Naive B cell (primary cell): ENCODE measurements around the gene APOM. TPM values are rescaled to one million over a fixed set of nuclear protein-coding genes. Genes with fewer than 3 reads are reported as not detected.

Experiments used
- ATAC-seq, 2 donors: fragments of 150-1000 bp; cut with Tn5 transposase; 2 replicates each; pipeline ENCODE4 v1.10.0; 2021; ENCODE audit warnings: low read depth in 2 of 2, mild to moderate bottlenecking in 2 of 2, moderate library complexity in 2 of 2
- DNase-seq: peaks from one replicate; pipeline ENCODE4 v3.0.0; 2022
- H3K27ac Mint-ChIP-seq, 6 donors: one replicate each; pipeline ENCODE4 v1.8.0; 2020 to 2022; ENCODE audit warnings: mild to moderate bottlenecking in 6 of 6, mixed read lengths in 6 of 6, moderate library complexity in 5 of 6, inconsistent platforms in 2 of 6
- H3K27me3 Mint-ChIP-seq, 3 donors: one replicate each; pipeline ENCODE4 v1.8.0; 2021 to 2022; ENCODE audit warnings: mixed read lengths in 3 of 3, mild to moderate bottlenecking in 1 of 3
- H3K36me3 Mint-ChIP-seq, 2 donors: one replicate each; pipeline ENCODE4 v1.8.0; 2020 to 2022; ENCODE audit warnings: mixed read lengths in 2 of 2, inconsistent platforms in 1 of 2, mild to moderate bottlenecking in 1 of 2
- H3K4me1 Mint-ChIP-seq, 3 donors: one replicate each; pipeline ENCODE4 v1.8.0; 2020 to 2022; ENCODE audit warnings: mixed read lengths in 3 of 3, inconsistent platforms in 1 of 3, mild to moderate bottlenecking in 1 of 3, moderate library complexity in 1 of 3
- H3K4me3 Mint-ChIP-seq, 8 donors: one replicate each; pipeline ENCODE4 v1.8.0; 2020 to 2022; ENCODE audit warnings: mild to moderate bottlenecking in 8 of 8, mixed read lengths in 8 of 8, moderate library complexity in 8 of 8, inconsistent platforms in 2 of 8
- H3K9me3 Mint-ChIP-seq, 7 donors: one replicate each; pipeline ENCODE4 v1.8.0; 2020 to 2022; ENCODE audit warnings: mixed read lengths in 7 of 7, mild to moderate bottlenecking in 5 of 7, inconsistent platforms in 2 of 7, moderate library complexity in 1 of 7
- polyA plus RNA-seq, 6 donors: library from polyadenylated mRNA; unstranded; fragments of 300-500 nt; fragmentation: Illumina TruSeq; gene quantifications; one replicate each; pipeline ENCODE4 v1.2.3, GENCODE V29; 2021; ENCODE audit warnings: low read depth in 6 of 6

The APOM gene
- polyA plus RNA-seq, result 10 to 100 TPM in 4 of 6 donors, 1 to 10 TPM in 2; 7.6 to 19.6 (median 13.7) TPM

DNA sequence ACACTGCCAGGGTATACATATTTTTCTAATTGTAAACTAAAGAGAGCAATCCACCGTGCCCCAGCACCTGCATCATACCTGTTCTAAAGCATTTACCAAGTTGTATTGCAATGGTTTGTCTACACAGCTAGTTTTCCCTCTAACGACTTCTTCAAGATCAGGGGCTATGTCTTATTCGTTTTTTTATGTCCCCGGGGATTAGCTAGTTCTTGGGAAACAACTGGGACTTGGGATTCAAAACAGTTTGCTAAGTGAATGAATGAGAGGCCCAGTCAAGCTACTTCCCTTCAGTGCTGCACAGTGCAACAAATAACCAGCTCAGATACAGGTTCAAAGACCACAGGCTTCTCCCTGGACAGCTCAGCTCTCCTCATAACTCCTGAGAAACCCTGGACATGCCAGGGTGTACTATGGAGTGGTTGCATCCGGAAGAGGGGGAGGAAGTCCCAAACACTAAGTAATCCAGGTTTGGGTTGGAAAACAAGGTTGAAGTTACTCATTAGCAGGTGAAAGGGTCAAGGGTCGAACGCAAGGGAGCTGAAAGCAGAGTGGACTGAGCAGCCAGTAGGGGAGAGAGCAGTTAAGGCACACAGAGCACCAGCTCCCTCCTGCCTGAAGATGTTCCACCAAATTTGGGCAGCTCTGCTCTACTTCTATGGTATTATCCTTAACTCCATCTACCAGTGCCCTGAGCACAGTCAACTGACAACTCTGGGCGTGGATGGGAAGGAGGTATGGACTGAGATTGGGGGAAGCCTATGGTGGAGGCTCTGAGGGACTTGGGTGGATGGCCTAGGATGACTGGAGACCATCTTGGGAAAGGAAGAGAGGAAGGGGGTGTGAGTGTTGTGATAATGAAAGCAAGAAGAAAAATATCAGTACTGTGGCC is at the start of gene APOM:
TSS of gene APOM (plus strand) at position 546 of the 889 bp plus-strand sequence. CDS start at position 619, 73 bp downstream.
- peaks cover 56 to 79% (median 74%) of the 10 kb centered on the region in 3 donors for H3K4me1 Mint-ChIP-seq
- H3K9me3 Mint-ChIP-seq, result no peaks in the 10 kb centered on the region
- peaks cover 0 to 11% of the 10 kb centered on the region in 2 donors for H3K36me3 Mint-ChIP-seq
- H3K27me3 Mint-ChIP-seq, result no peaks in the 10 kb centered on the region
- ATAC-seq (no peak), DNase-seq (no peak)
- H3K27ac Mint-ChIP-seq, result peak within 1 kb of the TSS in 4 of 6 donors; percentile 49 to 85 (median 70)
- peak within 1 kb of the TSS in 4 of 8 donors; percentile 17 to 96 (median 42) for H3K4me3 Mint-ChIP-seq

DNA sequence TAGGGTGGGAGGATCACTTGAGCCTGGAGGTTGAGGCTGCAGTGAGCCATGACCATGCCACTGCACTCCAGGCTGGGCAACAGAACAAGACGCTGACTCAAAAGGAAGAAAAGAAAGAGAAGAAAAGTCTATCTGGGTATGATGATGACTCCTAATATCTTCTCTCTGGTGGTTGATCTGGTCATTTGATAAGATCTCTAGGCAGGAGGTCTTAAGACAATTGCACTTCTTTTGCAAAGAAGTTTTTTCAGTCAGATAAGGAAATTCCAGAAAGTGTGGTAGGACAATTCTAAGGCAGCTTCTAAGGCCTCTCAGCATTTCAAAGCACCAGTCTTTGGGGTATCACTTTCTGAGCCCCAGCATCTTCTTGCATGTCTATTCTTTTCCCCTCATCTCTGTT is 48.4 kb upstream of the APOM start:
- Mint-ChIP-seq H3K27ac (no peak overlapping the region), H3K9me3 (no peaks in the 10 kb centered on the region), H3K4me1 (peaks cover 0 to 6% (median 3%) of the 10 kb centered on the region in 3 donors), H3K36me3 (no peaks in the 10 kb centered on the region), H3K27me3 (peaks cover 0 to 5% (median 0%) of the 10 kb centered on the region in 3 donors), H3K4me3 (no peak overlapping the region)
- DNase-seq (no peak), ATAC-seq (no peak)

GRCh38 chr6:31609519-31610406 is 45.9 kb upstream of the APOM start:
- H3K36me3 Mint-ChIP-seq, result no peaks in the 10 kb centered on the region
- H3K27ac Mint-ChIP-seq, result no peak overlapping the region
- H3K4me3 Mint-ChIP-seq, result no peak overlapping the region
- DNase-seq (no peak), ATAC-seq (no peak)
- no peaks in the 10 kb centered on the region for H3K27me3 Mint-ChIP-seq
- H3K9me3 Mint-ChIP-seq, result no peaks in the 10 kb centered on the region
- peaks cover 10 to 13% (median 11%) of the 10 kb centered on the region in 3 donors for H3K4me1 Mint-ChIP-seq

DNA sequence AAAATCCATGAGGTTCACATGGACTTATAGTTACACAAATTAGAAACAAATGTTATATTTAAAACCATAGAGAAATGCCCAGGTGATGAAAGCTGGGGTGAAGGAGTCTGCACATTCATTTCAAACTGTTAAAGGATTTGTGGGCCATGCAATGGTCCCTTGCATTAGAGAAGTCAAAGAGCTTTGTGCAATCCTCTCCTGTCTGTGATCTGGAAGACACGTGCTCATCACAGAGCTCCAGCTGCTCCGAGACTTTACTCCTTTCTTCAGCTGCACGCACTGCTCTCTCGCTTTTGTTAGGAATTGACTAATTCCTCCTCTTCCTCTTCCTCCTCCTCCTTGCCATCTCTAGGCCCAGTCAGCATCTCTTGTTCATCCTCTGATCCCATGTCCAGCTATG is 44.7 kb upstream of the APOM start:
- Mint-ChIP-seq H3K36me3 (no peaks in the 10 kb centered on the region), H3K27me3 (no peaks in the 10 kb centered on the region), H3K4me1 (peaks cover 22 to 25% (median 23%) of the 10 kb centered on the region in 3 donors), H3K27ac (peak overlapping the region in 1 of 6 donors; percentile 56), H3K9me3 (no peaks in the 10 kb centered on the region), H3K4me3 (no peak overlapping the region)
- no peak for ATAC-seq
- DNase-seq, result no peak

GRCh38 chr6:31614075-31614619 is 41.5 kb upstream of the APOM start:
- DNase-seq, result no peak
- peaks cover 29 to 34% (median 31%) of the 10 kb centered on the region in 3 donors for H3K4me1 Mint-ChIP-seq
- H3K4me3 Mint-ChIP-seq, result peak overlapping the region in 4 of 8 donors; percentile 56 to 88 (median 80)

DNA sequence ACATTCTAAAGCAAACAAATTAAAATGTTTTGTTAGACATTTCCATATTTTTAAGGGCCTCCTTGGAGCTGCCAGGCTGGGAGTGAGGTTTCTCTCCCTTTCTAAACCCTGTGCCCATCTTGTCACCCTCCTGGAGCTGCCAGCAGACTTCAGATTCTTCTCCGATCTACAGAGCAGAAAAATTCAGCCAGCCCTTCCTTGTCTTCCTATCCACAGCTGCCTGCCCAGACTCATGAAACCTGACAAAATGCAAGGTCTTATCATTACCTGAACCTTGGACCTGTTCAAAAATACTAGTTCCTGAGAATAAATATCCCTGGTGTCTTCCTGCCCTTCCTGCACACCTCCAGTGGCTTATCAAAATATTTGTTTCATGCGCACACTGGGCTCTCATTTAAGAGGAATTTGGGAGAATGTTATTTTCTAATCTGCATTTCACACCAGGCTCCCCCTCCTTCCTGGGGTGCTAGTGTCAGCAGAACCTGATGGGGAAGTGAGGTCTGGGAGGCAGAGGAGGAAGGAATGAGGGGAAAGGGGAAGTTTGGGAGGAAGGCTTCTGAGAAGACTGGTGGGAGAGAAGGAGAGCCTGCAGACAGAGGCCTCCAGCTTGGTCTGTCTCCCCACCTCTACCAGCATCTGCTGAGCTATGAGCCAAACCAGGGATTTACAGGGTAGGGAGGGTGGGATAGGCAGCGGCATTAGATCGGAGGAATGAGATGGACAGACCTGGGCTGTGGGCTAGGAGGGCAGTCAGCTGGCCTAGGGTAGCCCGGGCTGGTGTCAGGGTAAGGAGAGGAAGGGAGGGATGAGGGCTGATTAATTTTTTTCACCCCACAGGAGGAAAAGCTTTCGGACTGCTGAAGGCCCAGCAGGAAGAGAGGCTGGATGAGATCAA is 40.8 kb upstream of the APOM start, which contains the start of gene AIF1:
TSS of gene AIF1 (plus strand) at position 551 of the 895 bp plus-strand sequence. CDS start at position 647, 96 bp downstream.
- H3K27me3 Mint-ChIP-seq, result no peaks in the 10 kb centered on the region
- H3K4me3 Mint-ChIP-seq, result peak within 1 kb of the TSS; percentile 54 to 88 (median 68)
- no peaks in the 10 kb centered on the region for H3K36me3 Mint-ChIP-seq
- peaks cover 29 to 41% (median 31%) of the 10 kb centered on the region in 3 donors for H3K4me1 Mint-ChIP-seq
- peak within 1 kb of the TSS; percentile 60 to 92 (median 86) for H3K27ac Mint-ChIP-seq
- ATAC-seq (peak; percentile 24 to 38), DNase-seq (no peak)
- no peaks in the 10 kb centered on the region for H3K9me3 Mint-ChIP-seq

More at GRCh38 chr6:31614075-31614619, 41.5 kb upstream of the APOM start:
- Mint-ChIP-seq H3K36me3 (no peaks in the 10 kb centered on the region), H3K27ac (peak overlapping the region in 5 of 6 donors; percentile 40 to 92 (median 58)), H3K27me3 (no peaks in the 10 kb centered on the region), H3K9me3 (no peaks in the 10 kb centered on the region)
- peak; percentile 72 to 73 for ATAC-seq

DNA sequence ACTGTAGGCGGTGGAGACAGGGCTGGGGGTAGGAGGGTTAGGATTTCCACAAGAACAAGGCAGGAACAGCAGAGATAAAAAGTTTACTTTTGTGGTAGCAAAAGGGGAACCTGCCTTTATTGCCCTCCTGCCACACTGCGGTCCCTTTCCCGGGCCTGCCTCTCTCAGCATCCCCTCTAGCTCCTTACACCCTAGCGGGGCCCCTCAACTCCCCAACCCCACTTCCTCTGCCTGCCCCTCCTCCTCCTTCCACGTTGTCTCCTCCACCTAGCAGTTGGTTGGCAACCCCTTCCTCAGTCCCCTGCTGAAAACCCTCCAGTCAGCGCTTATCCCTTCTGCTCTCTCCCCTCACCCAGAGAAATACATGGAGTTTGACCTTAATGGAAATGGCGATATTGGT is 39.9 kb upstream of the APOM start:
- DNase-seq (peak; percentile 38), ATAC-seq (no peak)
- Mint-ChIP-seq H3K36me3 (no peaks in the 10 kb centered on the region), H3K9me3 (peaks cover 0 to 1% (median 0%) of the 10 kb centered on the region in 7 donors), H3K27ac (peak overlapping the region; percentile 60 to 81 (median 72)), H3K4me1 (peaks cover 29 to 44% (median 36%) of the 10 kb centered on the region in 3 donors), H3K27me3 (no peaks in the 10 kb centered on the region), H3K4me3 (peak overlapping the region in 6 of 8 donors; percentile 55 to 74 (median 56))

- H3K36me3 Mint-ChIP-seq, result no peaks in the 10 kb centered on the region
- no peaks in the 10 kb centered on the region for H3K27me3 Mint-ChIP-seq
- peak overlapping the region in 1 of 8 donors; percentile 63 for H3K4me3 Mint-ChIP-seq
- H3K9me3 Mint-ChIP-seq, result peaks cover 0 to 1% (median 0%) of the 10 kb centered on the region in 7 donors
- H3K27ac Mint-ChIP-seq, result no peak overlapping the region
- no peak for ATAC-seq
- DNase-seq, result no peak
- H3K4me1 Mint-ChIP-seq, result peaks cover 39 to 55% (median 43%) of the 10 kb centered on the region in 3 donors
Measured at GRCh38 chr6:31617010-31617409, 38.7 kb upstream of the APOM start.

- H3K4me1 Mint-ChIP-seq, result peaks cover 35 to 52% (median 37%) of the 10 kb centered on the region in 3 donors
- H3K27me3 Mint-ChIP-seq, result no peaks in the 10 kb centered on the region
- peak; percentile 94 for DNase-seq
- H3K4me3 Mint-ChIP-seq, result peak overlapping the region; percentile 74 to 98 (median 92)
- H3K36me3 Mint-ChIP-seq, result no peaks in the 10 kb centered on the region
- H3K27ac Mint-ChIP-seq, result peak overlapping the region; percentile 91 to 100 (median 97)
- H3K9me3 Mint-ChIP-seq, result peaks cover 0 to 1% (median 0%) of the 10 kb centered on the region in 7 donors
- peak; percentile 79 to 80 for ATAC-seq
Measured at GRCh38 chr6:31619805-31620585, 35.7 kb upstream of the APOM start.

DNA sequence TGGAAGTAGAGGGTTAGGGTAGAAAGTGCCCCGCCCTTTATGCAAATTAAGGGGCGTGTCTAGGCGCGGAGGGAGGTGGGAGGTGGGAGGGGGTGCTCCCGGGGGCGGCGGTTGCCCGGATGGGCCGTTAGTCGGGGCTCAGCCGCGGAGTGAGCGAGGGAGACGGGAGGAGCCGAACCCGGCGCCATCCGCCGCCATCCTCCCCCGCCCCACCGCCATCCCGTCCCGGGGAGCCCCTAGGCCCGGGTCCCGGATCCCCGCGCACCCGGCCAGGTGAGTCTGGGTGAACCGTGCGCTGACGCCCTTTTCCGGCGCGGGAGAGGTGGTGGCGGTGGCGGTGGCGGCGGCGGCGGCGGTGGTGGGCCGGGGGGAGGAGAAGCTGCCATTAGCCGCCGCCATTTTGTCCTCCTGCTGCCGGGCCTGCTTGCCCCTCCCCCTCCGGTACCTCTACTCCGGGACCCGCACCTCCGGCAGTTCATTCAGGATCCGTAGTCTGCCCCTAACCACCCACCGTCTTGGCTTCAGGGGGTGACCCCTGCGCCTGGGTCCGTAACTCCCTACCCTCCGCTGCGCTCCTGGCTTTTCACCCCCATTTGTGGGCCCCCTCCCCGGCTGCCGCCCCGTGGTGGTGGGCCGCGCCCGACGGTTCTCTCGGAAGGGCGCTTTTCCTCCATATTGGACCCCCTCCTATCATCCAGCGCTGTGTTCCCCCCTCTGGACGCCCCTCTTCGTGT is 34.9 kb upstream of the APOM start, which contains the start of gene PRRC2A:
TSS of gene PRRC2A (plus strand) at position 130 of the 734 bp plus-strand sequence. CDS start 2,075 bp downstream, outside the sequence.
- peak; percentile 28 to 29 for ATAC-seq
- Mint-ChIP-seq H3K9me3 (peaks cover 0 to 1% (median 0%) of the 10 kb centered on the region in 7 donors), H3K36me3 (peaks cover under 1 to 1% of the 10 kb centered on the region in 2 donors), H3K4me1 (peaks cover 27 to 46% (median 29%) of the 10 kb centered on the region in 3 donors), H3K27me3 (no peaks in the 10 kb centered on the region), H3K27ac (peak within 1 kb of the TSS; percentile 91 to 100 (median 97)), H3K4me3 (peak within 1 kb of the TSS; percentile 74 to 98 (median 92))
- DNase-seq, result no peak
